ENCODE data around the gene SLC18A2. TPM values are rescaled to one million over a fixed set of nuclear protein-coding genes. Genes with fewer than 3 reads are reported as not detected.
A peak's percentile ranks its signal among the peaks of the same experiment; 100 is the strongest.

SLC18A2 gene
- total and polyA plus RNA-seq, 2 experiments from 2014 or later = 0.91 TPM; not detected in 1

GRCh38 chr10:117204316-117204715 lies 36.6 kb upstream of the SLC18A2 start:
- no peaks in the 10 kb centered on the region for H4K20me1 ChIP-seq (ENCODE audit: insufficient read depth)
- no peak overlapping the region for H3K4me2 ChIP-seq (ENCODE audit: unreplicated experiment)
- H2AFZ ChIP-seq = no peak overlapping the region
- no peak overlapping the region for H3K27ac ChIP-seq
- no peak overlapping the region for H3K4me3 ChIP-seq
- in situ Hi-C loops (cut with MboI) = loop anchor here (25.0 kb wide), 1 partner anchor 1058 kb away; no protein-coding TSS in a partner anchor
- peaks cover 3% of the 10 kb centered on the region; the same call in 1 of the 2 replicates for H3K27me3 ChIP-seq (replicated peaks; ENCODE audit: insufficient read depth)
- TF ChIP-seq EZH2phosphoT487 (IDR thresholded peaks at IDR 0.05; ENCODE audit: insufficient read depth, low read depth) (no peak), EZH2 (IDR thresholded peaks at IDR 0.05; ENCODE audit: insufficient read depth, poor library complexity, severe bottlenecking) (no peak)
- H3F3A ChIP-seq (ENCODE audit: insufficient read depth) = no peaks in the 10 kb centered on the region
- no peaks in the 10 kb centered on the region for H3K9me2 ChIP-seq (ENCODE audit: insufficient read depth)
- 24 to 25% methylated on average over 2 of the region's 2 CpGs for WGBS, 2 experiments (ENCODE audit: low coverage in 1 of 2, low lambda C conversion rate in 2 of 2, missing lambda C conversion rate in 2 of 2)
- no peaks in the 10 kb centered on the region for H3K9me3 ChIP-seq (ENCODE audit: low read depth)
- no peaks in the 10 kb centered on the region for H3K4me1 ChIP-seq (ENCODE audit: insufficient read depth)
- H3K9ac ChIP-seq = no peak overlapping the region
- no peaks in the 10 kb centered on the region for H3K79me2 ChIP-seq (ENCODE audit: insufficient read depth)
- DNase-seq = no peak
- H3K36me3 ChIP-seq (ENCODE audit: low read depth) = no peaks in the 10 kb centered on the region

- Histone ChIP-seq H3K9ac (no peak overlapping the region), H3K27me3 (replicated peaks; ENCODE audit: insufficient read depth) (peaks cover 25% of the 10 kb centered on the region), H3K36me3 (ENCODE audit: low read depth) (no peaks in the 10 kb centered on the region), H3K9me2 (ENCODE audit: insufficient read depth) (no peaks in the 10 kb centered on the region), H3K4me3 (no peak overlapping the region), H3K4me1 (ENCODE audit: insufficient read depth) (no peaks in the 10 kb centered on the region), H3F3A (ENCODE audit: insufficient read depth) (no peaks in the 10 kb centered on the region), H2AFZ (no peak overlapping the region), H3K79me2 (ENCODE audit: insufficient read depth) (no peaks in the 10 kb centered on the region), H3K9me3 (ENCODE audit: low read depth) (no peaks in the 10 kb centered on the region), H3K4me2 (ENCODE audit: unreplicated experiment) (no peak overlapping the region), H3K27ac (no peak overlapping the region), H4K20me1 (ENCODE audit: insufficient read depth) (no peaks in the 10 kb centered on the region)
- in situ Hi-C loops (cut with MboI) = loop anchor here (25.0 kb wide), 1 partner anchor 1050 kb away; no protein-coding TSS in a partner anchor
- WGBS, 2 experiments (ENCODE audit: low coverage in 1 of 2, low lambda C conversion rate in 2 of 2, missing lambda C conversion rate in 2 of 2) = 39 to 44% methylated on average over 1 of the region's 1 CpG
- TF ChIP-seq EZH2 (IDR thresholded peaks at IDR 0.05; ENCODE audit: insufficient read depth, poor library complexity, severe bottlenecking) = no peak
- TF ChIP-seq EZH2phosphoT487 (IDR thresholded peaks at IDR 0.05; ENCODE audit: insufficient read depth, low read depth) = no peak
- no peak for DNase-seq
These were observed 28.7 kb upstream of the SLC18A2 start for GRCh38 chr10:117212176-117212575.

- Histone ChIP-seq H3K4me3 (no peak overlapping the region), H3K36me3 (ENCODE audit: low read depth) (no peaks in the 10 kb centered on the region), H3K9ac (no peak overlapping the region), H3K79me2 (ENCODE audit: insufficient read depth) (no peaks in the 10 kb centered on the region), H4K20me1 (ENCODE audit: insufficient read depth) (no peaks in the 10 kb centered on the region), H3K27me3 (replicated peaks; ENCODE audit: insufficient read depth) (peaks cover 25% of the 10 kb centered on the region), H2AFZ (no peak overlapping the region), H3K27ac (no peak overlapping the region), H3K9me2 (ENCODE audit: insufficient read depth) (no peaks in the 10 kb centered on the region), H3K4me1 (ENCODE audit: insufficient read depth) (no peaks in the 10 kb centered on the region), H3K4me2 (ENCODE audit: unreplicated experiment) (no peak overlapping the region), H3F3A (ENCODE audit: insufficient read depth) (no peaks in the 10 kb centered on the region), H3K9me3 (ENCODE audit: low read depth) (no peaks in the 10 kb centered on the region)
- DNase-seq = peak; percentile 47
- WGBS, 2 experiments (ENCODE audit: low coverage in 1 of 2, low lambda C conversion rate in 2 of 2, missing lambda C conversion rate in 2 of 2) = 39 to 58% methylated on average over 1 of the region's 1 CpG
- TF ChIP-seq EZH2phosphoT487 (IDR thresholded peaks at IDR 0.05; ENCODE audit: insufficient read depth, low read depth) (no peak), EZH2 (IDR thresholded peaks at IDR 0.05; ENCODE audit: insufficient read depth, poor library complexity, severe bottlenecking) (no peak)
- in situ Hi-C loops (cut with MboI) = loop anchor here (25.0 kb wide), 1 partner anchor 1048 kb away; no protein-coding TSS in a partner anchor
These were observed 26.5 kb upstream of the SLC18A2 start for GRCh38 chr10:117214401-117214800.

- WGBS, 2 experiments (ENCODE audit: low coverage in 1 of 2, low lambda C conversion rate in 2 of 2, missing lambda C conversion rate in 2 of 2) = 50 to 58% methylated on average over 2 of the region's 2 CpGs
- H3K9ac ChIP-seq = no peak overlapping the region
- DNase-seq = no peak
- no peak overlapping the region for H3K4me2 ChIP-seq (ENCODE audit: unreplicated experiment)
- H4K20me1 ChIP-seq (ENCODE audit: insufficient read depth) = no peaks in the 10 kb centered on the region
- no peaks in the 10 kb centered on the region for H3K9me2 ChIP-seq (ENCODE audit: insufficient read depth)
- no peaks in the 10 kb centered on the region for H3F3A ChIP-seq (ENCODE audit: insufficient read depth)
- H3K4me1 ChIP-seq (ENCODE audit: insufficient read depth) = no peaks in the 10 kb centered on the region
- H3K27ac ChIP-seq = no peak overlapping the region
- H3K4me3 ChIP-seq = no peak overlapping the region
- H3K36me3 ChIP-seq (ENCODE audit: low read depth) = no peaks in the 10 kb centered on the region
- TF ChIP-seq EZH2 (IDR thresholded peaks at IDR 0.05; ENCODE audit: insufficient read depth, poor library complexity, severe bottlenecking) (no peak), EZH2phosphoT487 (IDR thresholded peaks at IDR 0.05; ENCODE audit: insufficient read depth, low read depth) (no peak)
- no peak overlapping the region for H2AFZ ChIP-seq
- no peaks in the 10 kb centered on the region for H3K9me3 ChIP-seq (ENCODE audit: low read depth)
- in situ Hi-C loops (cut with MboI) = loop anchor here (25.0 kb wide), 1 partner anchor 1047 kb away; no protein-coding TSS in a partner anchor
- H3K27me3 ChIP-seq (replicated peaks; ENCODE audit: insufficient read depth) = peaks cover 21% of the 10 kb centered on the region
- no peaks in the 10 kb centered on the region for H3K79me2 ChIP-seq (ENCODE audit: insufficient read depth)
These were observed 25.8 kb upstream of the SLC18A2 start for GRCh38 chr10:117215079-117215478.
